ENCODE results near the gene PDS5B.
A peak's percentile ranks its signal among the peaks of the same experiment; 100 is the strongest.

GRCh38 chr13:32639502-32640105 lies 53.4 kb downstream of the PDS5B start:
- TF ChIP-seq RCOR1 (conservative IDR thresholded peaks at IDR 0.05; ENCODE audit: low read depth, low read length) (no peak), CTCF (IDR thresholded peaks at IDR 0.05 in 2 of 3, conservative IDR thresholded peaks at IDR 0.05 in 1 of 3; ENCODE audit: control insufficient read depth in 2 of 3, extremely low read depth in 1 of 3, insufficient read depth in 1 of 3, low read depth in 3 of 3, low read length in 3 of 3) (peak; percentile 74 to 83 (median 75)), USF1 (IDR thresholded peaks at IDR 0.05; ENCODE audit: borderline replicate concordance, extremely low read length, insufficient read depth, low read depth, low read length) (no peak), ATF3 (IDR thresholded peaks at IDR 0.05; ENCODE audit: borderline replicate concordance, extremely low read depth, low read depth, low read length) (no peak), PRDM15 (CRISPR knock-in tag; IDR thresholded peaks at IDR 0.05) (no peak), POLR2AphosphoS5 (IDR thresholded peaks at IDR 0.05; ENCODE audit: low read length) (no peak), POLR2A (IDR thresholded peaks at IDR 0.05; ENCODE audit: low read depth, low read length) (no peak)

Data from GM12878 (cell line).